AG20443 (cell line): ENCODE results near the gene RNU7-1.

Experiments
- DNase-seq: peaks from one replicate; pipeline ENCODE4 v3.0.0; 2012; ENCODE audit warnings: low spot score, mixed read lengths

The RNU7-1 gene

GRCh38 chr12:6953442-6954315 is 10.1 kb downstream of the RNU7-1 start:
- peak; percentile 55 for DNase-seq

DNA sequence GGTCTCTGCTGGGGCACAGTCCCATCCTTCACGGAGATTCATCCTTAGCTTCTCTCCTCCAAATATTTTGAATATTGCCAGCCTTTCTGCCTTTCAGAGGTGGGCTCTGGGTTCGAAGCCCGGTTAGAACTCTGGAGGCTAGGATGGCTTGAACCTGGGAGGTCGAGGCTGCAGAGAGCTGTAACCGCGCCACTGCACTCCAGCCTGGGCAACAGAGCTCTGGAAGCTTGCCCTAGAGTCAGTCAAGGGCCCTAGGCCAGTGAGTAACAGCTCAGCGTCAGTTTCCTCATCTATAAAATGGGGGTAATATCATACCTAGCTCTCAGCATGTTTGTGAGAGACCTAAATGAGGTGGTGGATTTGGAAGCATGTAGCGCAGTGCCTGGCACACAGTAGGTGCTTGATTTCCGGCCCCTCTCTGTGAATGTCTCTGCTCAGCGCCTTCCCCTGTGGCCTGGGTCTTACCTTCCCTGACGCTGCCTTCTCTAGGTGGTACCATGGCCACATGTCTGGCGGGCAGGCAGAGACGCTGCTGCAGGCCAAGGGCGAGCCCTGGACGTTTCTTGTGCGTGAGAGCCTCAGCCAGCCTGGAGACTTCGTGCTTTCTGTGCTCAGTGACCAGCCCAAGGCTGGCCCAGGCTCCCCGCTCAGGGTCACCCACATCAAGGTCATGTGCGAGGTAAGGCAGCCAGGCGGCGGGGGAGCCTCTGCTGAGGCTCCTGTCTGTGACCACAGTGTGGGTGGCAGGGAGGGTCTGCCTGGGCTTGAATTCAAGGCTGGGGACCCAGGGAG is 10.9 kb downstream of the RNU7-1 start:
- DNase-seq = no peak

DNA sequence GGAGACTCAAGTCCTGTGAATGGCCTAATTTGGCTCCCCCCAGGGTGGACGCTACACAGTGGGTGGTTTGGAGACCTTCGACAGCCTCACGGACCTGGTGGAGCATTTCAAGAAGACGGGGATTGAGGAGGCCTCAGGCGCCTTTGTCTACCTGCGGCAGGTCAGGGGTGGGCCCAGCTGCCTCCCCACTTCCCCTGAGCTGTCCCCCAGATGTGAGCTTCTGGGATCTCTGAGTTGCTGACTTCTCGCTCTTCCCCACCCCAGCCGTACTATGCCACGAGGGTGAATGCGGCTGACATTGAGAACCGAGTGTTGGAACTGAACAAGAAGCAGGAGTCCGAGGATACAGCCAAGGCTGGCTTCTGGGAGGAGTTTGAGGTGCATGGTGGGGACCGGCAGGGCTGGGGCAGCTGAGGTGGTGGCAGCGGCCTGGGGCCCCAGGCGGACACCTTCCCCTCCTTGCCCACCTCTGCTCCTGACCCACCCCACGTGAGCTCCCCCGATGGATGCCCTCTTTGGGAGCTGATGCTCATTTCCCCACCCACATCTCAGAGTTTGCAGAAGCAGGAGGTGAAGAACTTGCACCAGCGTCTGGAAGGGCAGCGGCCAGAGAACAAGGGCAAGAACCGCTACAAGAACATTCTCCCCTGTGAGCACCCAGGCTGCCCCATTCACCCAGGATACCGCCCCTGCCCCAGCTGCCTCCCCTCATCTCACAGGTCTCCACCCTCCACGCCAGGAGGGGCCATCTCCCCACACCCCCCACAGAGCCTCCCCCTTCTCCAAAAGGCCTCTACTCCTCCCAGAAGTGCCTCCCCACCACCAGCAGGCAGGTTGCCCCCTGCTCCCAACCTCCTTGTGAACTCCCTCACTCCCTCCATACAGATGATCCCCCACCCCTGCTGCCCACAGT is 11.7 kb downstream of the RNU7-1 start:
- no peak for DNase-seq

DNA sequence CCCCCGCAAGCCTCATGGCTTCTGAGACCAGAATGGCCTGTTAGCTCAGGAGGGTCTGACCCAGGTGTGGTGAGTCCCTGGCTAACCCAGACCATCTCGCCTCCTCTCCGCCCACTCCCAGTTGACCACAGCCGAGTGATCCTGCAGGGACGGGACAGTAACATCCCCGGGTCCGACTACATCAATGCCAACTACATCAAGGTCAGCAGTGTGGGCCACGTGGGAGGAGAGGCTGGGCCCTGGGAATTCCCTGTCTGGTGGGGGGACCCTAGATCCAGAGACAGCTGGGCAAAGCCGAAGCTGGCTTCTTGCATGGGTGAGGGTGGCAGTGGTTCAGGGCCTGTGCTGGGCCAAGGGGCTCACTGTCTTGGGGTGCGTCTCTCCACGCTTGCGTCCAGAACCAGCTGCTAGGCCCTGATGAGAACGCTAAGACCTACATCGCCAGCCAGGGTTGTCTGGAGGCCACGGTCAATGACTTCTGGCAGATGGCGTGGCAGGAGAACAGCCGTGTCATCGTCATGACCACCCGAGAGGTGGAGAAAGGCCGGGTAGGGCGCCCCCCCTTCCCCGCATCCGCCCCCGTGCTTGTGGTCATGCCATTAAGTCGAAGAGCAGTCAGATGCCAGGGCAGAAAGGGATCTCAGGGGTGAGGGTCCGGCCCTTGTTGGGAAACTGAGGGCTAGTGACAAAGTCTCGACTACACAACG is 12.6 kb downstream of the RNU7-1 start:
- DNase-seq = no peak

DNA sequence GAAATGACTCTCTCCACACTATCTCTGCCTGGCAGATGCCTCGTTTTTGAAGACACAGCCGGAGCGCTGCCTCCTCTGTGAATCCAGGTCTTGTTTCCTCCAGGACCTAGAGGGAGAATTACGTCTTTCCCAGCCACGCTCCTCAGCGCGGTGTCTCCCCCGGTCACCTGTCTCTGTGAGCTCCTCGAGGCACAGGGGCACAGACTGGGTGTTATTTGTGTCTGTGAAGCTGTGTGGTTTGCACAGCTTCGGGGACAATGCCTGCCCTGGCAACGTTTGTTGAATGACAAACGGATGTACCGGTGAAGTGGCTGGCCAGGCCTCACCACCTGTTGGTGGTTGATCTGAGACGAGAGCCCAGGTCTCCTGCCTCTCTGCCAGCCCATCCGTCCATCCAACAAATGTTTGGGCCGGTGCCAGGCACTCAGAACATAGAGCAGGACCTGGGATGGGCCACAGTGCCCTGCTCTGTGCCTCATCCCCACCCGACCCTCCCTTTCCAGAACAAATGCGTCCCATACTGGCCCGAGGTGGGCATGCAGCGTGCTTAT is 13.6 kb downstream of the RNU7-1 start:
- DNase-seq = no peak

GRCh38 chr12:6957741-6958608 is 14.4 kb downstream of the RNU7-1 start:
- no peak for DNase-seq

DNA sequence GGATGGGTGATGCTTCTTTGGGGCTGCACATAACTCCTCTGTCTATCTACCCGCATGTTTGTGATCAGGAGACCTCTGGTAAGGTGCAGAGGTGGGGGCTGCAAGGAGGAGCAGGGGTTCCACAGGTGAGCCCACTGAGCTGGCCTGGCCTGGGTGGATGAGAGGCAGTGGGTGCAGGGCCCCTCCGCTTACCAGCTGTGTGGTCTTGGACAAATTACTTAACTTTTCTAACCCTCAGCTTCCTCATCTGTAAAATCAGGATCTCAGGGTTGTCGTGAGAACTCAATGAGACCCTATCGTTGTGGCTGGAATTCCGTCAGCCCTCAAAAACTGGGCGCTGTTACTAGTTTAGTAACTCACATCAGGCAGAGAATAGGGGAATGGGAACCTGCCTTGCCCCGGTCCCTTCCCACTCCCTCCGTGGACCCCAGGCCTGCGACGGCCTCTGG is 15.0 kb downstream of the RNU7-1 start:
- DNase-seq = no peak

DNA sequence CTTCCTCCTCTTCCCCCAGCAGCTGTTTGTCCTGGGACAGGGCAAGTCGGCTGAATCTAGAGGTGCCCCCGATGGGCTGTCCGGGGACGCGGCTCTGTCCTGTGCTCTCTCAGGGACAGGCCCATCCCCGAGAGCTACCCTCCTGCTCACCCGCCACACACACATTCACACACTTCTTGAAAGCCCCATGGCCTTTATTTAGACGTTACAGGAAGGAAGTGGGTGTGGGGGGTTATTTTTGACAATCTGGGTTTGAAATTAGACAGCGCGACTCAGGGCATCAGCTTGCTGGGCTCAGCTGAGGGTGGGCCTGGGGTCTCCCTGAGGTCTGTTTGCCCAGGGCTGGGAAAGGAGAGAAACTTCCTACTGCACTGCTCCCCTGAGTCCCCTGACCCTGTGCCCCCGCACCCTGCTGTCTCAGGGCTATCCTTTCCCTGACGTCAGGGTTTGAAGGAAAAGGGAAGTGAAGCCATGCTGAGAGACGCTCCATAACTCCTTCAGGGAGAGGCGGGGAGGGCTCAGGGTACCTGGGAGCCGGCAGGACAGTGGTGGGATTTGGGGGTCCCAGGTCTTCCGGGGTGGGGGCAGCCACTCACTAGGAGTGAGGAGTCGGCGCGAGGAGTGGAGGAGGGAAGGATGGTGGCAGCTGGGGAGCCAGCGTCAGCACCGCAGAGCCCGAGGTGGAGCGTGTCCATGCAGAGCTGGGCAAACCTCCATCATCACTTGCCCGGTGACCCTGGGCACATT is 15.6 kb downstream of the RNU7-1 start:
- DNase-seq = no peak

DNA sequence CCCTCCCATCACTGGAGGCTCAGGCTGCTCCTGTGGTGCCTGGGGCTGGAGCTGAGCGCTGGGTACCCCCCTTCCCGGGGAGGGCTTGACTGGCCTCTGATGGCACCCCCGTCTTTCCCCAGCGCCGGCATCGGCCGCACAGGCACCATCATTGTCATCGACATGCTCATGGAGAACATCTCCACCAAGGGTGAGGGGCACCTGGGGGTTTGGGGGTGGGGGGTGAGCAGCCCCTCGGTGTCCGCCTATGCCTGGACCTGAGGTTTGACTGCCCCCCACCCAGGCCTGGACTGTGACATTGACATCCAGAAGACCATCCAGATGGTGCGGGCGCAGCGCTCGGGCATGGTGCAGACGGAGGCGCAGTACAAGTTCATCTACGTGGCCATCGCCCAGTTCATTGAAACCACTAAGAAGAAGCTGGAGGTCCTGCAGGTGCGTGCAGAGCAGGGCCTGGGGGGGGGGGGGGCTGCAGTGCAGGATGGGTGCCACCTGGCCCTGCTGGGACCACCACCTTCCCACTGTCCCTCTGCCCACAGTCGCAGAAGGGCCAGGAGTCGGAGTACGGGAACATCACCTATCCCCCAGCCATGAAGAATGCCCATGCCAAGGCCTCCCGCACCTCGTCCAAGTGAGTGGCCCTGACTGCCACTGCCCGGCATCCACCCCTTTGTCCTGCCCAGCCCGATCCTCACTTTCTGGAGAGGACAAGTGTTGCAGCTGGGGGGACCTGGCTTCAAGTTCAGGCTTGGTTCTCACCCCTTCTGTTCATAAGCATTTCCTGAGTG is 16.4 kb downstream of the RNU7-1 start:
- DNase-seq = no peak

DNA sequence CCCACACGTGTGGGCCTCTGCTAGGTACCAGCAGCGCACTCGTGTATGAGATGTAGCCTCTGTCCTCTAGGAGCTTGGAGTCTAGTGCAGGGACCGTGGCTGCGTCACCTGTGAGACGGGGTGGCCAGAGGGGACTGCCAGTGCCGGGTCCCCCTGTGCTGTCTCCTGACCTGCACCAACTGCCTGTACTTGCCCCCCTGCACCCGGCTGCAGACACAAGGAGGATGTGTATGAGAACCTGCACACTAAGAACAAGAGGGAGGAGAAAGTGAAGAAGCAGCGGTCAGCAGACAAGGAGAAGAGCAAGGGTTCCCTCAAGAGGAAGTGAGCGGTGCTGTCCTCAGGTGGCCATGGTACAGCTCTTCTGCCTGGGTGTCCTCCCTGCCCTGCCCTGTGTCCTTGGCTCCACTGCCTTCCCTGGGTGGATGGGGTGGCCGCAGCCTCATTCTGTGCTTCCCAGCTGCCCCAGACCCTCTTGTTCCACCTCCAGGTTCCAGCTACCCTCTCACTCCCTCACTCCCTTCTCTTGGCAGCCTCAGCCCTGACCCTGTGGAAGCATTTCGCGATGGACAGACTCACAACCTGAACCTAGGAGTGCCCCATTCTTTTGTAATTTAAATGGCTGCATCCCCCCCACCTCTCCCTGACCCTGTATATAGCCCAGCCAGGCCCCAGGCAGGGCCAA is 17.1 kb downstream of the RNU7-1 start:
- no peak for DNase-seq

GRCh38 chr12:6961278-6961694 is 17.7 kb downstream of the RNU7-1 start:
- DNase-seq = peak; percentile 78

DNA sequence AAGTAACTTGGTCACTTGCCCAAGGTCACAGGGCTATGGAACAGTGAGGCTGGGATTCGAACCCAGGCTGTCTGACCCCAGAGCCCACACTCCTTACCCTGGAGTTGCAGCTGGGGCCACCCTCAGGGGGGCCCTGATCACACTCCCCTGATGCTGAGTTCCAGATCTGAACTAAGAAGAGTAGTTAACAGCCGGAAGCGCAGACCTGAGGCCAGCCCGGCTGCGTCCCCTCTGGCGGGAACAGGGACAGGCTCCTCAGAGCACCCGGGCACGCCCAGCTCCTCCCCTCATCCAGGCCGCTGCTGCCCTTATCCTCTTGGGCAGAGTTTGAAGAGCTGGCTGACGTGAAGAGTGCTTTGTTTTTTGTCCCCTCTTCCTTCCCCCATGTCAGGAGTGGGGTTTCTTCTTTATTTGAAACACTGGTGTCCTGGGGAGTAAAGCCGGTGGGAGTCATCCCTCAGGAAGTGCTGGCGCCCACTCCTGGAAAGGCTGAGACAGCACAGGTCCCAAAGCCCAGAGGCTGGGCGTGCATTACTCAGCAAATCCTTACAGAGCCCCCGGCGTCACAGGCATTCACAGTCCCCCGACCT is 18.2 kb downstream of the RNU7-1 start:
- peak; percentile 82 for DNase-seq

- no peak for DNase-seq
Observed at GRCh38 chr12:6962285-6963015, 18.8 kb downstream of the RNU7-1 start.

DNA sequence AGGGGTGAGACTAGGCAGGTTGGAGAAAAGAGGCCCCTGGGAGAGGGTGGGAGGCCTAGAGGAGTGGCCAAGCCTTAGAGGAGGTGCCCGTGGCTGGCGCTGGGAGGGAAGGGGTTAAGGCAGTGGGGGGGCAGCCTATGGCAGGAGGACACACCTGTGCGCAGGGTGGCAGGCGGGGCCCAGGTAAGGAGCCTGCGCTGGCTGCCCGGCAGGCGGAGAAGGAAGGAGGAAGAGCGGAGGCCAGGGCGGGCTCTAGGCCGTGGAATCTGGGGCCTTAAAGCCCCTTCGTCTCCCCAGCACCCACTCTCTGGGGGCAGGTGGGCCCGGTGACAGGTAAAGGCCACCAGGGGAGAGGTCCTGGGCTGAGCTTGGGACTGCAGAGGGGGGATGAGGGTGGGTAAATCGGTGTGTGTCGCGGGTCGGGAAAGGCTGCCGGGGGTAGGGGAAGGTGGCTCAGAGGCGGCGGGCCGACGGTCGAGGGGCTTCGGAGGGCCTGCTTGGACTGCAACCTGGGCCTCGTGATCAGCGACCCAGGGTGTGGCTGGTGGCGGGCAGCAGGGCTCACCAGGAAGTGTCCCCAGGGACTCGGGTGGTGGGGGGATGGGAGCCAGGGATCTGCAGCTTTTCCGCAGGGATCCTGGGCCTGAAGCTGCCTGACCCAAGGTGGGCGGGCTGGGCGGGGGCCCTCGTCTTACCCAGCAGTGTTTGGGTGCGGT is 19.6 kb downstream of the RNU7-1 start:
- DNase-seq = no peak

GRCh38 chr12:6963791-6964413 is 20.3 kb downstream of the RNU7-1 start:
- DNase-seq = no peak

- DNase-seq = no peak
Observed at GRCh38 chr12:6964605-6965025, 21.0 kb downstream of the RNU7-1 start.
